ENCODE results near the gene NUDT14.

Gene NUDT14

GRCh38 chr14:105157872-105158271 lies 23.2 kb downstream of the NUDT14 start:
- WGBS, result 92% methylated on average over 15 of the region's 15 CpGs
- Histone ChIP-seq H2AK5ac (ENCODE audit: low read length, severe bottlenecking) (no peak overlapping the region), H3K27ac (ENCODE audit: low read length, poor library complexity, severe bottlenecking) (no peak overlapping the region), H3K4me1 (ENCODE audit: control insufficient read depth, insufficient read depth, low read depth, low read length) (no peaks in the 10 kb centered on the region), H3K23ac (ENCODE audit: low read length in 2 of 2) (no peak overlapping the region), H2BK5ac (ENCODE audit: low read depth, low read length, poor library complexity, severe bottlenecking) (no peak overlapping the region), H4K91ac (ENCODE audit: low read length) (no peak overlapping the region), H3K79me1 (replicated peaks; ENCODE audit: low read length, poor library complexity, severe bottlenecking) (no peaks in the 10 kb centered on the region), H3K14ac (ENCODE audit: low read length in 2 of 2) (no peak overlapping the region), H3K9ac (ENCODE audit: low read length) (no peak overlapping the region), H3K9me3 (ENCODE audit: control insufficient read depth, low read length) (peaks cover 3% of the 10 kb centered on the region), H3K18ac (ENCODE audit: low read depth in 1 of 2, low read length in 2 of 2) (no peak overlapping the region), H4K8ac (ENCODE audit: low read length) (no peak overlapping the region), H3K4me3 (ENCODE audit: insufficient read depth in 1 of 2, low read depth in 1 of 2, low read length in 2 of 2) (no peak overlapping the region), H3K36me3 (ENCODE audit: control insufficient read depth in 1 of 2, insufficient read depth in 2 of 2, low read depth in 1 of 2, low read length in 2 of 2) (no peaks in the 10 kb centered on the region), H3K4ac (ENCODE audit: low read depth in 1 of 2, low read length in 2 of 2) (no peak overlapping the region), H2AFZ (ENCODE audit: low read depth, low read length) (no peak overlapping the region), H2BK120ac (ENCODE audit: low read depth, low read length) (no peak overlapping the region), H2BK12ac (ENCODE audit: low read length in 2 of 2) (no peak overlapping the region), H3K27me3 (ENCODE audit: control insufficient read depth in 1 of 2, insufficient read depth in 1 of 2, low read length in 2 of 2) (peaks cover 15 to 55% of the 10 kb centered on the region in 2 experiments), H3K4me2 (ENCODE audit: low read length, poor library complexity, severe bottlenecking) (no peak overlapping the region), H2BK15ac (ENCODE audit: low read depth, poor library complexity, severe bottlenecking) (no peak overlapping the region)
- no peak for DNase-seq

- DNase-seq, result no peak
These were observed 24.4 kb downstream of the NUDT14 start for GRCh38 chr14:105156414-105157375.

GRCh38 chr14:105155681-105156413 lies 25.3 kb downstream of the NUDT14 start:
- no peak overlapping the region for H3K4ac ChIP-seq (ENCODE audit: low read depth in 1 of 2, low read length in 2 of 2)
- 81% methylated on average over 47 of the region's 48 CpGs for WGBS
- no peak overlapping the region for H3K14ac ChIP-seq (ENCODE audit: low read length in 2 of 2)
- no peaks in the 10 kb centered on the region for H3K4me1 ChIP-seq (ENCODE audit: control insufficient read depth, insufficient read depth, low read depth, low read length)
- H2AFZ ChIP-seq (ENCODE audit: low read depth, low read length), result no peak overlapping the region
- H3K18ac ChIP-seq (ENCODE audit: low read depth in 1 of 2, low read length in 2 of 2), result no peak overlapping the region
- no peak overlapping the region for H3K4me2 ChIP-seq (ENCODE audit: low read length, poor library complexity, severe bottlenecking)
- H3K23ac ChIP-seq (ENCODE audit: low read length in 2 of 2), result no peak overlapping the region
- no peak overlapping the region for H4K8ac ChIP-seq (ENCODE audit: low read length)
- H3K79me1 ChIP-seq (replicated peaks; ENCODE audit: low read length, poor library complexity, severe bottlenecking), result no peaks in the 10 kb centered on the region
- no peaks in the 10 kb centered on the region for H3K36me3 ChIP-seq (ENCODE audit: control insufficient read depth in 1 of 2, insufficient read depth in 2 of 2, low read depth in 1 of 2, low read length in 2 of 2)
- H3K4me3 ChIP-seq (ENCODE audit: insufficient read depth in 1 of 2, low read depth in 1 of 2, low read length in 2 of 2), result no peak overlapping the region
- no peak overlapping the region for H3K27ac ChIP-seq (ENCODE audit: low read length, poor library complexity, severe bottlenecking)
- no peak overlapping the region for H2AK5ac ChIP-seq (ENCODE audit: low read length, severe bottlenecking)
- H4K91ac ChIP-seq (ENCODE audit: low read length), result no peak overlapping the region
- H2BK12ac ChIP-seq (ENCODE audit: low read length in 2 of 2), result no peak overlapping the region
- peaks cover 10 to 48% of the 10 kb centered on the region in 2 experiments for H3K27me3 ChIP-seq (ENCODE audit: control insufficient read depth in 1 of 2, insufficient read depth in 1 of 2, low read length in 2 of 2)
- DNase-seq, result no peak
- H3K9me3 ChIP-seq (ENCODE audit: control insufficient read depth, low read length), result peaks cover 3% of the 10 kb centered on the region
- no peak overlapping the region for H3K9ac ChIP-seq (ENCODE audit: low read length)
- H2BK5ac ChIP-seq (ENCODE audit: low read depth, low read length, poor library complexity, severe bottlenecking), result no peak overlapping the region
- H2BK120ac ChIP-seq (ENCODE audit: low read depth, low read length), result no peak overlapping the region
- H2BK15ac ChIP-seq (ENCODE audit: low read depth, poor library complexity, severe bottlenecking), result no peak overlapping the region

More at GRCh38 chr14:105156414-105157375, 24.4 kb downstream of the NUDT14 start:
- Histone ChIP-seq H3K27ac (ENCODE audit: low read length, poor library complexity, severe bottlenecking) (no peak overlapping the region), H3K4me2 (ENCODE audit: low read length, poor library complexity, severe bottlenecking) (no peak overlapping the region), H3K9ac (ENCODE audit: low read length) (no peak overlapping the region), H3K4me3 (ENCODE audit: insufficient read depth in 1 of 2, low read depth in 1 of 2, low read length in 2 of 2) (no peak overlapping the region), H2BK15ac (ENCODE audit: low read depth, poor library complexity, severe bottlenecking) (no peak overlapping the region), H3K4me1 (ENCODE audit: control insufficient read depth, insufficient read depth, low read depth, low read length) (no peaks in the 10 kb centered on the region), H3K36me3 (ENCODE audit: control insufficient read depth in 1 of 2, insufficient read depth in 2 of 2, low read depth in 1 of 2, low read length in 2 of 2) (no peaks in the 10 kb centered on the region), H2AK5ac (ENCODE audit: low read length, severe bottlenecking) (no peak overlapping the region), H2BK12ac (ENCODE audit: low read length in 2 of 2) (no peak overlapping the region), H3K14ac (ENCODE audit: low read length in 2 of 2) (peak overlapping the region in 1 of 2 experiments; percentile 11), H3K18ac (ENCODE audit: low read depth in 1 of 2, low read length in 2 of 2) (no peak overlapping the region), H3K27me3 (ENCODE audit: control insufficient read depth in 1 of 2, insufficient read depth in 1 of 2, low read length in 2 of 2) (peaks cover 10 to 52% of the 10 kb centered on the region in 2 experiments), H2AFZ (ENCODE audit: low read depth, low read length) (no peak overlapping the region), H2BK5ac (ENCODE audit: low read depth, low read length, poor library complexity, severe bottlenecking) (no peak overlapping the region), H3K4ac (ENCODE audit: low read depth in 1 of 2, low read length in 2 of 2) (no peak overlapping the region), H3K23ac (ENCODE audit: low read length in 2 of 2) (no peak overlapping the region), H4K91ac (ENCODE audit: low read length) (no peak overlapping the region), H3K9me3 (ENCODE audit: control insufficient read depth, low read length) (peaks cover 3% of the 10 kb centered on the region), H2BK120ac (ENCODE audit: low read depth, low read length) (no peak overlapping the region), H4K8ac (ENCODE audit: low read length) (no peak overlapping the region), H3K79me1 (replicated peaks; ENCODE audit: low read length, poor library complexity, severe bottlenecking) (no peaks in the 10 kb centered on the region)
- 84% methylated on average over 31 of the region's 31 CpGs for WGBS

DNA sequence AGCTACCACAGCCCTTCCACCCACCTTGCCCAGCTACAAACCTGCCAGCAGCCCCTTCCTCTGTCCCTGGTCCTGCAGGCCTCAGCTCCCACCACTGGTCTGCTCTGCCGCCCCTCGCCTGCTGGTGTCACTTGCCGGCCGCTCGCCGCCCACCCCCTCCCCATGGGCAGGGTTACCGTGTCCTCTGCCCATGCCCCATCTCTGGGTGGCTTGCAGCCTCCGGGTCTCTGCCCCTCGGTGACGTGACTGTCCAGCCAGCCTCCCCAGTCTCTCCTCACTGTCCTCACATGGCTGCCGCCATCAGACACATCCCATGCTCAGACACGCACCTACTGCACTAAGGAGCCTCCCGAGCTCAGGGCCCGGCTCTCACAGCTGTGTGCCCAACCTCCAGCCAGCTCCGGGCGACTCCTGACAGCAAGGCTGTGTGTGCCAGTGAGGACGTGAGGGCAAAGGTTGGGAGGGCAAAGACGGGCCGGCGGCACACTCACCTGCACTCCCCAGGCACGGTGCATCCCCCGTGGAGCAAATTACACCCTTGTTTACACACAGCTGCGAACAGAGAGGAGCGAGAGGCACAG lies 26.0 kb downstream of the NUDT14 start:
- no peaks in the 10 kb centered on the region for H3K79me1 ChIP-seq (replicated peaks; ENCODE audit: low read length, poor library complexity, severe bottlenecking)
- H3K18ac ChIP-seq (ENCODE audit: low read depth in 1 of 2, low read length in 2 of 2), result no peak overlapping the region
- H2BK12ac ChIP-seq (ENCODE audit: low read length in 2 of 2), result no peak overlapping the region
- H2BK15ac ChIP-seq (ENCODE audit: low read depth, poor library complexity, severe bottlenecking), result no peak overlapping the region
- no peak overlapping the region for H3K14ac ChIP-seq (ENCODE audit: low read length in 2 of 2)
- H3K9me3 ChIP-seq (ENCODE audit: control insufficient read depth, low read length), result peaks cover 3% of the 10 kb centered on the region
- H2AFZ ChIP-seq (ENCODE audit: low read depth, low read length), result no peak overlapping the region
- DNase-seq, result no peak
- no peaks in the 10 kb centered on the region for H3K36me3 ChIP-seq (ENCODE audit: control insufficient read depth in 1 of 2, insufficient read depth in 2 of 2, low read depth in 1 of 2, low read length in 2 of 2)
- H3K27ac ChIP-seq (ENCODE audit: low read length, poor library complexity, severe bottlenecking), result no peak overlapping the region
- no peak overlapping the region for H3K9ac ChIP-seq (ENCODE audit: low read length)
- no peak overlapping the region for H3K4me2 ChIP-seq (ENCODE audit: low read length, poor library complexity, severe bottlenecking)
- no peak overlapping the region for H3K23ac ChIP-seq (ENCODE audit: low read length in 2 of 2)
- no peak overlapping the region for H3K4ac ChIP-seq (ENCODE audit: low read depth in 1 of 2, low read length in 2 of 2)
- WGBS, result 82% methylated on average over 23 of the region's 24 CpGs
- no peak overlapping the region for H4K91ac ChIP-seq (ENCODE audit: low read length)
- H2AK5ac ChIP-seq (ENCODE audit: low read length, severe bottlenecking), result no peak overlapping the region
- no peak overlapping the region for H2BK120ac ChIP-seq (ENCODE audit: low read depth, low read length)
- H3K27me3 ChIP-seq (ENCODE audit: control insufficient read depth in 1 of 2, insufficient read depth in 1 of 2, low read length in 2 of 2), result peaks cover 10 to 48% of the 10 kb centered on the region in 2 experiments
- H3K4me1 ChIP-seq (ENCODE audit: control insufficient read depth, insufficient read depth, low read depth, low read length), result no peaks in the 10 kb centered on the region
- H4K8ac ChIP-seq (ENCODE audit: low read length), result no peak overlapping the region
- no peak overlapping the region for H3K4me3 ChIP-seq (ENCODE audit: insufficient read depth in 1 of 2, low read depth in 1 of 2, low read length in 2 of 2)
- no peak overlapping the region for H2BK5ac ChIP-seq (ENCODE audit: low read depth, low read length, poor library complexity, severe bottlenecking)
